Keratinocyte (primary cell): ENCODE measurements around the gene XRCC1.

ENCODE experiments used
- EZH2 ChIP-seq: IDR thresholded peaks from one replicate; pipeline ENCODE4 v1.6.1; 2012; ENCODE audit warnings: inconsistent platforms, mild to moderate bottlenecking, low read length, moderate library complexity
- TF ChIP-seq, protein P1 (sequence below), 3 experiments: IDR thresholded peaks in 1 of 3; conservative IDR thresholded peaks in 1 of 3; optimal IDR thresholded peaks in 1 of 3; 2 replicates in 2 of 3; 3 replicates in 1 of 3; pipeline versions ENCODE3 to v1.5.1; 2011; ENCODE audit warnings: low read length in 3 of 3, mild to moderate bottlenecking in 3 of 3, moderate library complexity in 2 of 3, control low read depth in 1 of 3, inconsistent platforms in 1 of 3; ENCODE audit not compliant: insufficient read depth in 2 of 3; ENCODE audit errors: extremely low read depth in 1 of 3

DNA sequence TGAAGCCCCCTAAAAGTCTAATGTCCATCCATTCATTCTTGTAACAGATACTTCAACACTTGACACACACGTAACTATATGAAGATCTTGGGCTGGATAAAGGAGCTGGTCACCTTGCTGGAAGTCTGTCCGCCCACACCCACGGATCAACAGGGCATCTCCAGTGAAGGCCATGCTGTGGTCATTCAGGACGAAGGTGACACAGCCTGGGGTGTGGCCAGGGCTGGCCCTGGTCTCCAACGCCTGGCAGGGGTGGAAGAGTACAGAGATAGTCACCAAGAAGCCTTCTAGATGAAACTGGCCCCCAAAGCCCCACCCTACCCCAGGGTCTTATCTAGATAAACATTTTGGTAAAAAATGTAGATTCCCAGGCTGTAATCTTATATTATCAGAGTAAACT lies 64.0 kb downstream of the XRCC1 start:
- TF ChIP-seq EZH2 = no peak
- TF ChIP-seq, protein P1, sequence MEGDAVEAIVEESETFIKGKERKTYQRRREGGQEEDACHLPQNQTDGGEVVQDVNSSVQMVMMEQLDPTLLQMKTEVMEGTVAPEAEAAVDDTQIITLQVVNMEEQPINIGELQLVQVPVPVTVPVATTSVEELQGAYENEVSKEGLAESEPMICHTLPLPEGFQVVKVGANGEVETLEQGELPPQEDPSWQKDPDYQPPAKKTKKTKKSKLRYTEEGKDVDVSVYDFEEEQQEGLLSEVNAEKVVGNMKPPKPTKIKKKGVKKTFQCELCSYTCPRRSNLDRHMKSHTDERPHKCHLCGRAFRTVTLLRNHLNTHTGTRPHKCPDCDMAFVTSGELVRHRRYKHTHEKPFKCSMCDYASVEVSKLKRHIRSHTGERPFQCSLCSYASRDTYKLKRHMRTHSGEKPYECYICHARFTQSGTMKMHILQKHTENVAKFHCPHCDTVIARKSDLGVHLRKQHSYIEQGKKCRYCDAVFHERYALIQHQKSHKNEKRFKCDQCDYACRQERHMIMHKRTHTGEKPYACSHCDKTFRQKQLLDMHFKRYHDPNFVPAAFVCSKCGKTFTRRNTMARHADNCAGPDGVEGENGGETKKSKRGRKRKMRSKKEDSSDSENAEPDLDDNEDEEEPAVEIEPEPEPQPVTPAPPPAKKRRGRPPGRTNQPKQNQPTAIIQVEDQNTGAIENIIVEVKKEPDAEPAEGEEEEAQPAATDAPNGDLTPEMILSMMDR (optimal IDR thresholded peaks at IDR 0.05 in 1 of 3, IDR thresholded peaks at IDR 0.05 in 1 of 3, conservative IDR thresholded peaks at IDR 0.05 in 1 of 3; ENCODE audit: extremely low read depth in 1 of 3, insufficient read depth in 2 of 3, low read length in 3 of 3) = no peak
